CD14-positive monocyte (primary cell): ENCODE measurements around the gene VCAN. TPM values are rescaled to one million over a fixed set of nuclear protein-coding genes. Genes with fewer than 3 reads are reported as not detected.

Experiments
- DNase-seq, 3 donors: peaks; one replicate each; pipeline ENCODE4 v3.0.0-alpha.2; 2011 to 2022
- H2AFZ ChIP-seq: 2 replicates; pipeline ENCODE4 v1.6.0; 2012; ENCODE audit warnings: mild to moderate bottlenecking, low read depth, low read length, inconsistent platforms; ENCODE audit not compliant: insufficient read depth, poor library complexity, severe bottlenecking
- H3K27ac ChIP-seq, 2 donors: 1 replicate in 1 of 2; 2 replicates in 1 of 2; pipeline ENCODE4 v1.5.1; 2012 to 2013; ENCODE audit warnings: low read length in 2 of 2, control low read depth in 1 of 2, inconsistent platforms in 1 of 2, low read depth in 1 of 2, mild to moderate bottlenecking in 1 of 2
- H3K27me3 ChIP-seq, 2 donors: one replicate each; pipeline versions ENCODE4 v1.6.0 to v1.6.1; 2011 to 2013; ENCODE audit warnings: low read length in 2 of 2; ENCODE audit not compliant: control insufficient read depth in 2 of 2, insufficient read depth in 2 of 2
- H3K36me3 ChIP-seq, 2 donors: replicated peaks in 1 of 2; 1 replicate in 1 of 2; 2 replicates in 1 of 2; pipeline versions ENCODE4 v1.5.1 to v1.6.1; 2012 to 2013; ENCODE audit warnings: low read length in 2 of 2, control low read depth in 1 of 2, inconsistent platforms in 1 of 2, mild to moderate bottlenecking in 1 of 2; ENCODE audit not compliant: insufficient read depth in 2 of 2, control insufficient read depth in 1 of 2
- H3K4me1 ChIP-seq, 2 donors: 1 replicate in 1 of 2; 2 replicates in 1 of 2; pipeline versions ENCODE4 v1.5.1 to v1.6.1; 2012 to 2013; ENCODE audit warnings: low read length in 2 of 2, control low read depth in 1 of 2, inconsistent platforms in 1 of 2, mild to moderate bottlenecking in 1 of 2, moderate library complexity in 1 of 2; ENCODE audit not compliant: insufficient read depth in 2 of 2, control insufficient read depth in 1 of 2
- H3K4me2 ChIP-seq: replicated peaks from 2 replicates; pipeline ENCODE3; 2012; ENCODE audit warnings: low read length, moderate library complexity, mild to moderate bottlenecking; ENCODE audit not compliant: poor library complexity, severe bottlenecking; ENCODE audit errors: extremely low read depth
- H3K4me3 ChIP-seq, 3 experiments: fragments of 200-600 bp in 1 of 3; sonication (generic) in 1 of 3; replicated peaks in 1 of 3; 1 replicate in 2 of 3; 2 replicates in 1 of 3; pipeline ENCODE4 v1.5.1; 2011 to 2013; ENCODE audit warnings: low read length in 3 of 3, mild to moderate bottlenecking in 3 of 3, control low read depth in 2 of 3, low read depth in 2 of 3, inconsistent platforms in 1 of 3, moderate library complexity in 1 of 3
- H3K79me2 ChIP-seq: 2 replicates; pipeline ENCODE4 v1.6.0; 2012; ENCODE audit warnings: mild to moderate bottlenecking, control low read depth, inconsistent platforms, low read length, moderate library complexity; ENCODE audit not compliant: insufficient read depth
- H3K9ac ChIP-seq: 2 replicates; pipeline ENCODE4 v1.6.0; 2017; ENCODE audit warnings: low read length, mild to moderate bottlenecking; ENCODE audit not compliant: insufficient read depth, poor library complexity, severe bottlenecking
- H3K9me3 ChIP-seq, 2 donors: replicated peaks in 1 of 2; 1 replicate in 1 of 2; 2 replicates in 1 of 2; pipeline versions ENCODE4 v1.5.1 to v1.6.1; 2012 to 2013; ENCODE audit warnings: low read length in 2 of 2, control low read depth in 1 of 2; ENCODE audit not compliant: control insufficient read depth in 1 of 2, insufficient read depth in 1 of 2
- H4K20me1 ChIP-seq: 2 replicates; pipeline ENCODE4 v1.6.0; 2012; ENCODE audit warnings: mild to moderate bottlenecking, low read length, control low read depth, moderate library complexity; ENCODE audit not compliant: insufficient read depth
- H3K27ac Mint-ChIP-seq, 7 donors: one replicate each; pipeline ENCODE4 v1.8.0; 2020; ENCODE audit warnings: mild to moderate bottlenecking in 7 of 7, mixed read lengths in 7 of 7, moderate library complexity in 6 of 7, inconsistent platforms in 2 of 7
- H3K27me3 Mint-ChIP-seq, 3 donors: one replicate each; pipeline ENCODE4 v1.8.0; 2021 to 2022; ENCODE audit warnings: low read depth in 3 of 3, mild to moderate bottlenecking in 3 of 3, mixed read lengths in 3 of 3, moderate library complexity in 3 of 3, inconsistent platforms in 1 of 3
- H3K36me3 Mint-ChIP-seq, 2 donors: one replicate each; pipeline ENCODE4 v1.8.0; 2020; ENCODE audit warnings: mixed read lengths in 2 of 2, inconsistent platforms in 1 of 2, mild to moderate bottlenecking in 1 of 2
- H3K4me1 Mint-ChIP-seq: one replicate; pipeline ENCODE4 v1.8.0; 2020; ENCODE audit warnings: mild to moderate bottlenecking, mixed read lengths
- H3K4me3 Mint-ChIP-seq, 2 donors: one replicate each; pipeline ENCODE4 v1.8.0; 2020; ENCODE audit warnings: mild to moderate bottlenecking in 2 of 2, mixed read lengths in 2 of 2, moderate library complexity in 1 of 2
- H3K9me3 Mint-ChIP-seq, 7 donors: one replicate each; pipeline ENCODE4 v1.8.0; 2020 to 2022; ENCODE audit warnings: mixed read lengths in 7 of 7, mild to moderate bottlenecking in 6 of 7, moderate library complexity in 6 of 7, inconsistent platforms in 2 of 7
- WGBS: methylation state at CpG from one replicate; pipeline ENCODE4 v1.1.5; 2013; ENCODE audit warnings: missing lambda C conversion rate; ENCODE audit not compliant: insufficient coverage; 5-methylcytosine and 5-hydroxymethylcytosine counted together
- intact Hi-C, 2 donors: fragments of 100-400 bp; cut with micrococcal nuclease; formaldehyde crosslinking; loops; one replicate each; pipeline versions ENCODE4 v1.15.0 to v1.15.1; 2023
- polyA plus RNA-seq, 3 donors: library from polyadenylated mRNA; depleted of rRNA in 1 of 3; unstranded in 2 of 3; stranded (reverse) in 1 of 3; fragments of 300-500 nt in 2 of 3; fragments of >200 nt in 1 of 3; fragmentation: Illumina TruSeq in 2 of 3; gene quantifications; 1 replicate in 2 of 3; 2 replicates in 1 of 3; pipeline ENCODE4 v1.2.3, GENCODE V29; 2012 to 2021
- TF ChIP-seq, protein P1 (sequence below): fragments of 200-600 bp; IDR thresholded peaks from one replicate; pipeline ENCODE4 v1.8.0; 2022; ENCODE audit warnings: antibody characterized with exemption, mild to moderate bottlenecking

VCAN gene
- polyA plus RNA-seq, 3 donors: 417 to 844 (median 630) TPM

- Mint-ChIP-seq H3K36me3 (peaks cover 84 to 89% of the 10 kb centered on the region in 2 donors), H3K4me3 (no peak overlapping the region), H3K27me3 (no peaks in the 10 kb centered on the region), H3K9me3 (no peaks in the 10 kb centered on the region), H3K27ac (peak overlapping the region in 1 of 7 donors; percentile 18), H3K4me1 (no peaks in the 10 kb centered on the region)
- H3K9me3 ChIP-seq: no peaks in the 10 kb centered on the region
- no peaks in the 10 kb centered on the region for H3K27me3 ChIP-seq
- H3K79me2 ChIP-seq: no peaks in the 10 kb centered on the region
- TF ChIP-seq, protein P1, sequence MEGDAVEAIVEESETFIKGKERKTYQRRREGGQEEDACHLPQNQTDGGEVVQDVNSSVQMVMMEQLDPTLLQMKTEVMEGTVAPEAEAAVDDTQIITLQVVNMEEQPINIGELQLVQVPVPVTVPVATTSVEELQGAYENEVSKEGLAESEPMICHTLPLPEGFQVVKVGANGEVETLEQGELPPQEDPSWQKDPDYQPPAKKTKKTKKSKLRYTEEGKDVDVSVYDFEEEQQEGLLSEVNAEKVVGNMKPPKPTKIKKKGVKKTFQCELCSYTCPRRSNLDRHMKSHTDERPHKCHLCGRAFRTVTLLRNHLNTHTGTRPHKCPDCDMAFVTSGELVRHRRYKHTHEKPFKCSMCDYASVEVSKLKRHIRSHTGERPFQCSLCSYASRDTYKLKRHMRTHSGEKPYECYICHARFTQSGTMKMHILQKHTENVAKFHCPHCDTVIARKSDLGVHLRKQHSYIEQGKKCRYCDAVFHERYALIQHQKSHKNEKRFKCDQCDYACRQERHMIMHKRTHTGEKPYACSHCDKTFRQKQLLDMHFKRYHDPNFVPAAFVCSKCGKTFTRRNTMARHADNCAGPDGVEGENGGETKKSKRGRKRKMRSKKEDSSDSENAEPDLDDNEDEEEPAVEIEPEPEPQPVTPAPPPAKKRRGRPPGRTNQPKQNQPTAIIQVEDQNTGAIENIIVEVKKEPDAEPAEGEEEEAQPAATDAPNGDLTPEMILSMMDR: no peak
- peaks cover 99% of the 10 kb centered on the region for H4K20me1 ChIP-seq
- no peak for DNase-seq
- no peak overlapping the region for H2AFZ ChIP-seq
- H3K4me3 ChIP-seq: no peak overlapping the region
- peak overlapping the region in 1 of 2 donors; percentile 36 for H3K27ac ChIP-seq
- no CpG with 5 or more reads among the region's 2 CpGs for whole genome bisulfite sequencing
- intact Hi-C loops: no loop called here
- peaks cover 98 to 99% of the 10 kb centered on the region in 2 donors for H3K36me3 ChIP-seq
- no peak overlapping the region for H3K4me2 ChIP-seq
- H3K9ac ChIP-seq: no peak overlapping the region
- no peaks in the 10 kb centered on the region for H3K4me1 ChIP-seq
These were observed 99.4 kb downstream of the VCAN start for GRCh38 chr5:83570916-83571315.

- Mint-ChIP-seq H3K36me3 (peaks cover 85 to 89% of the 10 kb centered on the region in 2 donors), H3K4me3 (no peak overlapping the region), H3K9me3 (no peaks in the 10 kb centered on the region), H3K27ac (no peak overlapping the region), H3K27me3 (no peaks in the 10 kb centered on the region), H3K4me1 (peaks cover 6% of the 10 kb centered on the region)
- WGBS: no CpG with 5 or more reads among the region's 5 CpGs
- no peaks in the 10 kb centered on the region for H3K79me2 ChIP-seq
- intact Hi-C loops: no loop called here
- H4K20me1 ChIP-seq: peaks cover 99% of the 10 kb centered on the region
- no peak overlapping the region for H2AFZ ChIP-seq
- TF ChIP-seq, protein P1: no peak
- H3K27ac ChIP-seq: no peak overlapping the region
- peaks cover 98 to 99% of the 10 kb centered on the region in 2 donors for H3K36me3 ChIP-seq
- no peak for DNase-seq
- H3K9ac ChIP-seq: no peak overlapping the region
- H3K27me3 ChIP-seq: no peaks in the 10 kb centered on the region
- no peak overlapping the region for H3K4me2 ChIP-seq
- no peak overlapping the region for H3K4me3 ChIP-seq
- H3K9me3 ChIP-seq: no peaks in the 10 kb centered on the region
- no peaks in the 10 kb centered on the region for H3K4me1 ChIP-seq
These were observed 100.7 kb downstream of the VCAN start for GRCh38 chr5:83572271-83572670.
